ENCODE data around the gene PTPRR.

- no peak for TF ChIP-seq CTCF (IDR thresholded peaks at IDR 0.05)
- no peak for TF ChIP-seq EP300 (IDR thresholded peaks at IDR 0.05)
- no peak for TF ChIP-seq POLR2A (IDR thresholded peaks at IDR 0.05)
- TF ChIP-seq POLR2AphosphoS5 (IDR thresholded peaks at IDR 0.05) = no peak
These were observed 313.4 kb downstream of the PTPRR start for GRCh38 chr12:70607107-70607506.
